NCI-H2081 treated with DMSO at 0.1 percent for 48 hours (cell line): ENCODE measurements around the gene PRKACA.

Source experiments
- DNase-seq: peaks from one replicate; lab custom pipeline; 2025; lab: John Stamatoyannopoulos, UW

Gene PRKACA

DNA sequence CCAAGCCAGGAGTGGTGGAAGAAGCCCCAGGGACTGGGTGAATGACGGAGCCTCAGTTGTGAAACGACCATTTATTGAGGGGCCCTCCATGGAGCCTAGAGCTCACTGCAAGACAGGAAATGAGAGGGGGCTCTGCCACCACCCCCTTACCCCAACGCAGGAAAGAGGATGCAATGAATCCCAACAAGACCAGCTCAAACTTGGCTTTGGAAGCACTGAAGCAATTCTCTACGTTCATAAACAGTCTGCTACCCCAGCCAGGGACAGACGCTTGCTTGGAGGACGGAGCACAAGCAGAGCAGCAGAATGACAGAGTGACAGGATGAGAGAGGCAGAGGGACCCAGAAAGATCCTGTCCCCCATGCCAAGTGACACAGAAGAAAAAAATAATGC is 1.0 kb downstream of the PRKACA start:
- no peak for DNase-seq

DNA sequence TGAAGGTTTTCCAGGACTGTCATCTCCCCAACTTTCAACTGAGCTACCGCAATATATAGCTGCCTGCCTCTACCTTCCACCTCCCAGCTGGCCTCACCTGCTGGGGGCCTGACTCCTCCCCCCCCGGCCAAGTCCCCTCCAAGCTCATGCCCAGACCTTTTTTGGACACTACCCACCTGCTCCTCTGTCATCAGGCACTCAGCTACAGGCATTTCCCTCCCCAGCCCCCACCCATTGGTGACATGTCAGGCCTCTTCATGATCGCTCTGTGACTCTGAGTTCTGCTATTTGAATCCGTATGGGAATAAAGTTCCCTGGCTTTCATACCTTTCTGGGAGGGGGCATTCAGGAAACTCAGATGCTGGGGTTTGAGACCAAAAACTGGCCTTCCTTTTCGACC is 1.8 kb downstream of the PRKACA start:
- no peak for DNase-seq

DNA sequence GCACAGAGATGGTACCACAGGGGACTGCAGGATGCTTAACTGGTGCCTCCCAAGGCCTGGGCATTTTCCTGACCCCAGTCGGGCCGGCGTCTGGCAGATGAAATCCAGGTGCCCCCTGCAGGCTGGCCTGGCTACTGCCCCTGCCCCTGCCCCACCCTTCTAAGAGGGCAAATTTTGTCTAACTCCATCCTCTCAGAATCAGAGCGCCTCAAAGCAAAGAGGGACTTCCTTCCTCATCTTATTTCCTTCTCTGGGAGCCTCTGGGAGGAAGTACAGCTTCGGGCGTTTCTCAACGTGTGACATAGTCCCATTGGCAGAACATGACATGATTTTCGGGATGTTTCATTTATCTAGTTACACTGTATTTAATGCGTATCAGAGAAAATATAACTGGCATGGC is 2.7 kb downstream of the PRKACA start:
- no peak for DNase-seq

DNA sequence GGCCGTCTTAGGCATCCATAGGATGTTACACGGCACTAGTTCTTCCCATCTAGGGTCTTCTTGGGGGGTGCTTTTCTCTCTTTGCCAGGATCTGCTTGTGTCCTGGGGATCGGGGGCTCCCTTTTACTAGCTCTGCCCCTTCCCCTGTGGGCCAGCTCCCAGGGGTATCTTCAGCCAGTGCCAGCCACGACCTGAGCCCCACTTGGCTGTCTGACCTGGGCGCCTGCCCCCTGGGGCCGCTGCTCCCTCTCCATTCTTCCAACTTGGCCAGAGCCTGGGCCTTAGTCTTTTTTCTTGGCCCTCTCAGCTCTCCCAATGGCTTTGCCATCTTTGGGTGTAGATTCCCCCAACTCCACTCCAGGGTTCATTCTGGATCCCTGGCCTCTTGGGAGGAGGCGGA is 3.1 kb downstream of the PRKACA start:
- DNase-seq, result no peak

DNA sequence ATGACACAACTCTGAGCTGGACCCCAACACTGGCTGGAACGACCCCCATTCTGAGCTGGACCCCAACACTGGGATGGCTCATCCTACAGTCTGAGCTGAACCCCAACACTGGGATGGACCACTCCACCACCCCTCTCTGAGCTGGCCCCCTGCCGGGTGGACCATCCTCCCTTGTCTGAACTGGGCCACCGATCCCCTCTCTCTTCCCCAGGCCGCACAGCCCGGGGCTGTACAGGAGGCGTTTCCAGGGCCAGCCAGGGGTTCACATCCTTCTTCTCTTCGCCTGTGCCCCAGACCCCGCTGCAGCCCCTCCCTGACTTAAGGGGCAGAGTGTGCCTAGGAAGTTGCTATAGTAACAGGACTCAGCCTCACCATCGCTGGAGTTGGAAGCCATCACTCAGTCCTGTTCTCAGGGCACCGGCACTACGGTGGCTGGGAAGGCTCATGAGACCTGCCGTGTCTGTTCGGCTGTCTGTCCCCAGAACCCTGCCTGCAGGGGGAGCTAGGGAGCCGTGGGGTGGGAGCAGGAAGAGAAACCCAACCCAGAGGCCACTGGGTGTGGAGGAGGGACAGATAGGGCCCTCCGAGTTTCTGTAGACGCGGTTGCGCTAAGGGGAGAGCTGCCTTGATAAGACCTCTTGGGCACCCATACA is 3.7 kb downstream of the PRKACA start:
- no peak for DNase-seq

DNA sequence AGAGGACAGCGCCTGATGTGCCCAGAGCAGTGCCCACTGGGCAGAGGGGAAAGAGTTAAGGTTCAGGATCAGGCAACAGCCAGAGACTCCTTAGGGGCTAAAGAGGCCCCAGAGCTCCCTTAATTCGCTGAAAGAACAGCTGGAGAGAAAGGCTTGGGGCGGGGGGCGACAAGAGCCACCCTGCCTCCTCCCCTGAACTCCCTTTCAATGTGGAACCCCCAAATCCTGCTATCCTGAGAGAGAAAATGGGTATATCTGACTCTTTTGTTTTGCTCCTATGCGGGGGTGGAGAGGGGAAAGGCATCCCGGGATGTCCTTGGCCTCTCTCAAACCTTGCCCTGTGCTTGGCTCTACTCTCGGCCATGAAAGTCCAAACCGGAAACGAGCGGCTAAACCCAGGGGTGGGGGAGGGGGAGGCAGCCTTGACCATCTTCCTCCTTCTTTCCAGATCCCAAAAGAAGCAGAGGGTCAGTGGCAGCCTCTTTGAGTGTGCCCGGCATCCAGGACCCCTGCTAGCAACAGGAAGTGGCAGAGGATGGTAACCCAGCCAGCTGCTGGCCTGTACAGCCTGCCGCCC is 4.7 kb downstream of the PRKACA start:
- no peak for DNase-seq

DNA sequence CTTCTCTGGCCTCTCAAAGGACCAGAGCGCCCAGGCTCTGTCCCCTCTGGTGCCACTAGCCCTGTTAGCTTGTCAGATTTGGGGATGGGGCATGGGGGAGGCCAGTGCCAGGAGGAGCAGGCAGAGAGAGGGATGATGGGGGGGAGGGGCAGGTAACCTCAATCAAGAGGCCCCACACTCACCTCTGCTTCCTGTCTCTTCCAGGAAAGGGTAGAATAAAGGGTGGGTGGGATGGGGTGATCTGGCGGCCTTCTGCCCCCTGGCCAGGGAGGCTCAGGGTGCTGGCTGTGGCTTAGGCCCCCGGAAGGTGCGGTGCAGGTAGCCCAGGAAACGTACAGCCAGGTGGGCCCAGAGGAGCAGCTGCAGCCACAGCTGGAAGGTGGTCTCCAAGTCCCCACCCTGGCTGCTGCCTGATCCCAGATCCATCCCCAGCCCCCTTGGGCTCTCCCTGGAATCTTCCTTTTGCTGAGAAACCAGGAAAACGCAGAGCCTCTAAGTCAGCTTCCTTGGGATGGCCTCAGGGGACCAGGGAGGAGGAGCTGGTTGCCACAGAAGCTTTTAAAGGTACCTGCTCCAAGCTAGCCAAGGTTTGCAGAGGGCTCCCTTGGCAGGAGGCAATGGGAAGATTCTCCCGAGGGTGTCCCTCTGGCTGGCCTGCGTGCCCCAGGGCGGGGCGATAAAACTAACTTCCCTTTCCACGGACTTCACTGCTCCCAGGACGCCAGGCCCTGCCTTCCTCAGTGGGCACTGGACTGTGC is 5.3 kb downstream of the PRKACA start:
- DNase-seq, result no peak

DNA sequence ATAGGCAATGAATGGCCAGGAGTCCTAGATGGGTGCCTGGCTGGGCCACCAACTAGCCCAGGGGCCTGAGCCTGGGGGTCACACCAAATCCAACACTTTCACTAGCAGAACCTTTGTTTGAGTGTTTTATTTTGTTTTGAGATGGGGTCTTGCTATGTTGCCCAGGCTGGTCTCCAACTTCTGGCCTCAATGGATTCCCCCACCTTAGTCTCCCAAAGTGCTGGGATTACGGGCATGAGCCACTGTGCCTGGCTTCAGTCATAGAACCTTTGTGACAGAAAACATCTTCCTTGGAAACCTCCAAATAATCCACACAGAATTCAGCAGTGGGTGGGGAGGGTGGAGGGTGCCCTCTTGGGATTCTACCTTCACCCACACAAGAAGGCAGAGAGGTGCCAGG is 6.1 kb downstream of the PRKACA start:
- no peak for DNase-seq

DNA sequence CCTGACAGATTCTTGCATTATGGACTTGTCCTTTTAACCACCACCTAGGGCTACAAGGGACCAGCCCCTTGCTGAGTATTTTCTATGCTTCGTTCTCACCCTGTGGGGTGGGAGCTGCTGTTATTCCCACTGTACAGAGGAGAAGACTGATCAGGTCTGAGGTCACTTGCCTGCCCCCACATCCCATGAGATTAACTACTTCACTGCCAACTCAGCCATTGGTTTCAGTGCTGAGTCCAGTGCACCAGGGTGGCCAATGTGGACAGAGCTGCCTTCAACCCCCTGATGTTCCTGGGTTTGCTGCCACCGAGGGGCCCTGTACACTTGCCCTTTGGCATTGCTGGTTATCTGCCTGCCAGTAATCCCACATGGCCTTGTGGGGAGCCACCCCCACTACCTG is 6.9 kb downstream of the PRKACA start:
- no peak for DNase-seq

DNA sequence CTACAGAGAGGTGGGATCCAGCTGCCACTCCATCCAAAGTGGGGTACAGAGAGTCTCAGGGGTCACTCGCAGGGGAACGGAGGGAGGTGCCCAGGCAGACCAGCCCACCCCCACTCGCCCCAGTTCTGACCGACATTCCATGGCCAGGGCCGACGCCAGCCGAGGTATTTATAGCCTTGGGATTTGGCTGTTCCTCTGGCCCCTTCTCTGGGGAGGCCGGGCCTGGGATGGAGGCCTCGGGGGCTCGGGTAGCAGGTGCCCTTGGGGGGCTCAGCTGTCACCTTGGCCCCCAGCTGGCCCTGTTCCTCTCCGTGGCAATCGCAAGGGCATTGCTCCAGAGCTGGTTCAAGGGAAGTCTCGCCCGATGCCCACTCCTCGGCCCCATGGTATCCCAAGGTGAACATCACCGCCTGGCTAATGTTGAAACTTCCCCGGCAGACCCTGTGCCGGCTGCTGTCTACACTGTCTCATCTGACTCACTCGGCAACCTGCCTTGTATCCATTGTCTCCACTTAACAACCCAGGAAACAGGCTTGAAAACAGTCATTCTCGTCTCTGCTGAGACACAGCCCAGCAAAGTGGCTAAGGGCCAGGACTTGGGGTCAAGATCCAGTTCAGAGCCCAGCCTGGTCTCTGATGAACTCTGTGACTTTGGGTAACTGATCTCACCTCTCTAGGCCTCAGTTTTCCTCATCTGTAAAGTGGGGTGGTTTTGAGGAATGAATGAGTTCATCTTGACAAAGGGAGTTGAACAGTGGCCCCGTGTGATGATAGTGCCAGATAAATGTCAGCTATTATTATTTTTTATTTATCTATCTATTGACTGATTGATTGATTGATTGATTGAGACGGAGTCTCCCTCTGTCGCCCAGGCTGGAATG is 9.7 kb downstream of the PRKACA start:
- DNase-seq, result no peak

DNA sequence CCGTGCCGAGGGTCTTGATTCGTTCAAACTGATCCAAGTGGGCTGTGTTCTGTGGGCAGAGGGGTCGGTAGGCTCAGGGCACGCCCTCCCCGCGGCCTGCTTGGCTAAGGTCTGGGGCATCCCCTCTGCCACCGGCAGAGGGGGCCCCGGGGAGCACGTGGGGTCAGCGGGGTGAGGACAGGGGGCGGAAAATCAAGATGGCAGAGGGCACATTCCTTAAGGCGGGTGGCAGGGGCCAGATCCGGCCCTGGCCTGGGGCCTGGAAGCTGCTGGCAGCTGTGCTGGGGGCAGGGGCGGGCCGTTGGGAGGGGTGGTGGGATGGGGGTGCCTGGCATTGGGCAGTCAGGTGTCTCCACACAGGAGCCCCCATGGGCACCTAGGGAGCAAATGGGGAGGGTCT is 10.7 kb downstream of the PRKACA start:
- no peak for DNase-seq

DNA sequence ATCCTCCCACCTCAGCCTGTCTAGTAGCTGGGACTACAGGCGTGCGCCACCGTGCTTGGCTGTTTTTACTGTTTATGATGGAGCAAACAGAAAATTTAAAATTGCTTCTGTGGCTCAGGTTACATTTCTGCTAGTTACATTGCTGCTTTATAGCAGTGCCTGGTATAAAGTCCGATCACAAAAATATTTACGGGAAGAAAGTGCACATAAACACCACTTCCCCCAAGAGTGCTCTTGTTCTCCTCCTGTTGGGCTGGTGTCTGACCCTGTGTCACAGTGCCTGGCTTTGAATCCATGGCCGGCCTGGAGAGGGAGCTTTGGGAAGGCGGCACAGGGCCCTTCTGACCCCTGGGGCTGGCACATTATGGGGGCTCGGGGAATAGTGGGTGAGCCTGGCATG is 11.9 kb downstream of the PRKACA start:
- DNase-seq, result no peak

DNA sequence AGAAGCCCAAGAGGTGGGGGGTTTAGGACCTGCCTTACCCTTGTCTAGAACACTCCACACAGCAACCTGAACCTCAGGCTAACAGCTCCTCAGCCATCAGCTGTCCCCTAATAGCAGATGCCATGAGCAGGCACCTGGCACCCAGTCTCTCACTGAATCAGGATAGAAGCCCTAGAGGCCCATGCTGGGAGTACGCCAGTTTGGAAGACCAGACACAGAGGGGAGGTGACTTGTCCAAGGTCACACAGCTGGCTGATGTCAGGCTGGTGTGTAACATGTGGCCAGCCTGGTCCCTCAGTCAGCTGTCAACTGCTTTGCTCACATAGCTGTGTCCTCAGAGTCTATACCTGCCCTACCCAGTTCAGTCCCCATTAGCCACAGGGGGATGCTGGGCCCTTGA is 14.3 kb downstream of the PRKACA start:
- no peak for DNase-seq

DNA sequence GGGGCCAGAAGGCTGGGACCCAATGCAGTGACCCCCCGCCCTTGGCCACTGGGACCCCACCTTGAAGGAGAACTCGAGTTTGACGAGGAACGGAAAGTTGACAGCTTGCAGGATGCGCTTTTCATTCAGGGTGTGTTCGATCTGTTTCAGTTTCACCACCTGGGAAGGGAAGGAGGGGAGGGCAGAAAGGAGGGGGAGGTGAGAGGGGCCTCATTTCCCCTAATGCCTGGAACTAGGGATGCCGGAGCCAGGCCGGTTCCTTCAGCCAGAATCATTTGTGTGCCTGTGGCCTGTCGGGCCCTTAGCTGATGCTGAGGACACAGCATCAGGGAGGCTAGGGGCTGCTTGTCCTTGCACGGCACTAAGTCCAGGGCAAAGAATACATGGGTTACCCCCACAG is 14.8 kb downstream of the PRKACA start:
- DNase-seq, result no peak

DNA sequence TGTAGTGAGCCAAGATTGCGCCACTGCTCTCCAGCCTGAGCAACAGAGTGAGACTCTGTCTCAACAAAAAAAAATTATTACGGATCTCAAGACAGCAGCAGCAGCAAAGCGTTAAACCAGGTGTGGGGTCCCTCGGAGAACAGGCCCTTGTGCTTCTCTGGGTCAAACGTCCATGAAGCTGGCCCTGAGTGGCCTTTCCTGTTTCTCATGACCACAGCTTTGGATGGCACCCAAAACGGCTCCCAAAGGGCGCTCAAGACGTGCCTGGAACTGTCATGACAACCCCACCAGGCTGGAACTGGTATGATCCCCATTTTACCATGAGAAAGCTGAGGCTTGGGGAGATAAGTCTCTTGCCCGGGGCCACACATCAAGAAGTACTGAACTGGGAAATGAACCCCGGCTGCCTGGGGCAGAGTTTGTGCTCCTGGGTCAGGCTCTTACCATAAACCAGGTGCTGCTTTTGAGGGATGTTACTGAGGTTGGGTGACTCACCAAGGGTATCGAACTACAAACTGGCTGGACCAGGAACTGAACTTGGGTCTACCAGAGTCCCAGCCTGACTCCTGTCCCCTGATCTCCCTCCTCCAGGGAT is 15.4 kb downstream of the PRKACA start:
- no peak for DNase-seq

DNA sequence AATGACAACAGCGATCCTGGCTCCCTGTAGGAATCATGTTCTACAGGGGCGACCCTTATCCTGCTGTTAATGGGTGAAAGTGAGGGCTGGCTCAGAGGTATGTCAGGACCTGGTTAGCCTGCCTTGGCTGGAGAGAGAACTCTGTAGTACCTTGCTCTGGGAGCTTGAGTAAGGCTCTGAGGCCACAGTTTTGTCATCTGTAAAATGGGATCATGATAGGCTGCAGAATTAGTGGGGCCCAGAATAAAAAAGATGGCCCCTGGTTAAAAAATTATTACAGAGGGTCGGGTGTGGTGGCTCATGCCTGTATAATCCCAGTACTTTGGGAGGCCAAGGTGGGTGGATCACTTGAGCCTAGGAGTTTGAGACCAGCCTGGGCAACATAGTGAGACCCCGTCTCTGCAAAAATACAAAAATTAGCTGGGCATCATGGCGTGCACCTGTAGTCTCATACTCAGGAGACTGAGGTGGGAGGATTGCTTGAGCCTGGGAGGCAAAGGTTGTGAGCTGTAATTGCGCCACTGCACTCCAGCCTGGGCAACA is 16.5 kb downstream of the PRKACA start:
- DNase-seq, result no peak

DNA sequence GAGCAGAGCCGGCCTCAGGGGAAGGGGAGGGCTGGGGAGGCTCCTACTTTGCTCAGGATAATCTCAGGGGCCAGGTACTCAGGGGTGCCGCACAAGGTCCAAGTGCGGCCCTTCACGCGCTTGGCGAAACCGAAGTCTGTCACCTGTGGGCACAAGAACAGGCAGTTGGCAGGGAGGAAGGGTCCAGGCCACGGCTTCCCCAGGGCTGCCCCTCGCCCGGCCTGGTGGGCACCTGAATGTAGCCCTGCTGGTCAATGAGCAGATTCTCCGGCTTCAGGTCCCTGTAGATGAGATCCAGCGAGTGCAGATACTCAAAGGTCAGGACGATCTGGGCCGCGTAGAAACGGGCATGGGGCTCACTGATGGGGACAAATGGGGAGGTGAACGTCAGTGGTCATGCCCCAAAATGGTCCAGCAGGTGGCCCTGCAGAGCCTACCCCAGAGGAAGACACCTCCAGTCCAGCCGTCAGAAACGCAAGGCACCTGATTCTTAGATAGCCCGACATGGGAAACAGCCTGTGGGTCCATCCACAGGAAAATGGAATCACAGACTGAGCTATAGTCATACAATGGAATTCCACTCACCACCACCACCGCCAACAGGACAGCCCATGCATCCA is 19.9 kb downstream of the PRKACA start:
- DNase-seq, result no peak

DNA sequence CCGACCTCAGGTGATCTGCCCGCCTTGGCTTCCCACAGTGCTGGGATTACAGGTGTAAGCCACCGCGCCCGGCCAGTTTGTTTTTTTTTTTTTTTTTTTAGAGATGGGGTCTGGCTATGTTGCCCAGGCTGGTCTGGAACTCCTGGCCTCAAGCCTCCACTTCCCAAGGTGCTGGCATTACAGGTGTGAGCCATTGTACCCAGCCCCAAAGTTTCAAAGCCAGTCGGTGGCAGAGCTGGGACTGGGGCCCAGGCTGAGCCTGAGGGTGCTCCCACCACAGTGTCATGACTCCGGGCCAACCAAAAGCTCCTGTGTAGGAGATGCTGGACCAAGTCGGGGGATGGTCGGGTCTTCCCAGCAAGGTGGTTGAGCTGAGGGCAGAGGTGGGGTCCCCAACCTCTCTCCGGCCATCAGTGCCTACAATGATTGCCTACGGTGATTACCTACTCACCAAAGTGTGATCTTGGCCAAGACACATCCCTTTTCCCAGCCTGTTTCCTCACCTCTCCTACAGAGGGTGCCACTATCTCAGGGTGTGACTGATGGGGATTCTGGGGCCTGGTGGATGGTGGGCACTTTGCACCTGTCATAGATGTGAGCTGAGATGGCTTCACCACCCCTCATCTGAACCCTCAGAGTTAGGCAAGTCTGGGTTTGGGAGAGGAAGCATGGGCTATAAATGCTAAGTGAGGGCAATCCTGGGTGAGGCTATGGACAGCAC is 21.1 kb downstream of the PRKACA start:
- no peak for DNase-seq

DNA sequence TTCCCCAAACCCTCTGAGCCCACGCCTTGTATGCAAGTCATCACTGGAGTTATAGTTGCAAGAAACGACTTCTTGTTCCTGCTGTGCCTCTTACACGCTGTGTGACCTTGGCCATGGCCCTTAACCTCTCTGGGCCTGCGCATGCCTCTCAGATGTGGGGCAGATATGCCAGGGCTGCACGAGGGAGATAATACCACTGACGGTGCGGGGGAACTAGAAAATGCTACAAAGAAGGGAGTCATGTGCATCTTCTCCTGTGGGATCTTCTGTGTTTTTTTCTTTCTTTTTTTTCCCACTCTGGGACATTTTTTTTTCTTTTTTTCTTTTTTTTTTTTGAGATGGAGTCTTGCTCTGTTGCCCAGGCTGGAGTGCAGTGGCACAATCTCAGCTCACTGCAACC is 22.7 kb downstream of the PRKACA start:
- no peak for DNase-seq

DNA sequence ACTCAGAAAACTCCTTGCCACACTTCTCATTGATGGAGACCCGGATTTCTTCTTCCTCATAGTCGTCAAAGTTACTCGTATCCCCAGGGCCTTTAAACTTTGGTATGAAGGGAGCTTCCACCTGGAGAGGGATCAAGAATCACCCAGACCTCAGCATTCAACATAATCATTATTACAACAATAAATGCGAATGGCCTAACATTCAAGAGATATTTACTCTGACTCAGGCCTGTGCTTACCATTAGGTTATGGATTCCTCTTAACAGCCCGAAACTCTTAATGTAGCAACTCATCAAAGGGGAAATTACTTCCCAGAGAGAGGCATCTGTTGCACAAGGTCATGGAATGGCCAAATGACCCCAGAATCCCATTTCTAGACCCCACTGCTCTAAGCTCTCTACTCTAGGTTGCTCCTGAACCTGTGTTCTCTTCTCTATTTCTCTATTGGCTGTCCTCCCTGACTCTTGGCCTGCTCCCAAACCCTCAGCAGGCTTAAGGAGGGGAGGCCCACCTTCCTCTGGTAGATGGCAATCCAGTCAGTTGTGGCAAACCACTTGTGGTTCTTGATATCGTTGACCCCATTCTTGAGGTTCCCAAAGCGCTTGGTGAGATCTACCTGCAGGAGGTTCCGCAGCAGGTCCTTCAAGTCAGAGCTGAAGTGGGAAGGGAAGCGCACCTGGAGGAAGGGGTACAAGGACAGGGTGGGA is 24.3 kb downstream of the PRKACA start:
- DNase-seq, result no peak
